ENCODE data around the gene LSM4.
"Not testable (repeated sequence)": the region's sequence is repeated elsewhere in the genome, so short reads cannot be mapped to it uniquely, and the experiment has no call there.

- TF ChIP-seq CTCF (IDR thresholded peaks at IDR 0.05); EP300 (IDR thresholded peaks at IDR 0.05; ENCODE audit: low read depth); POLR2A (IDR thresholded peaks at IDR 0.05); POLR2AphosphoS5 (IDR thresholded peaks at IDR 0.05): not testable (repeated sequence)
Observed at GRCh38 chr19:18364277-18364825, 41.5 kb upstream of the LSM4 start.
